Measurements from ENCODE around the gene SRCAP. TPM values are rescaled to one million over a fixed set of nuclear protein-coding genes. Genes with fewer than 3 reads are reported as not detected.

SRCAP gene
- total RNA-seq, 1 donor from 2014 or later: 24.5 TPM

DNA sequence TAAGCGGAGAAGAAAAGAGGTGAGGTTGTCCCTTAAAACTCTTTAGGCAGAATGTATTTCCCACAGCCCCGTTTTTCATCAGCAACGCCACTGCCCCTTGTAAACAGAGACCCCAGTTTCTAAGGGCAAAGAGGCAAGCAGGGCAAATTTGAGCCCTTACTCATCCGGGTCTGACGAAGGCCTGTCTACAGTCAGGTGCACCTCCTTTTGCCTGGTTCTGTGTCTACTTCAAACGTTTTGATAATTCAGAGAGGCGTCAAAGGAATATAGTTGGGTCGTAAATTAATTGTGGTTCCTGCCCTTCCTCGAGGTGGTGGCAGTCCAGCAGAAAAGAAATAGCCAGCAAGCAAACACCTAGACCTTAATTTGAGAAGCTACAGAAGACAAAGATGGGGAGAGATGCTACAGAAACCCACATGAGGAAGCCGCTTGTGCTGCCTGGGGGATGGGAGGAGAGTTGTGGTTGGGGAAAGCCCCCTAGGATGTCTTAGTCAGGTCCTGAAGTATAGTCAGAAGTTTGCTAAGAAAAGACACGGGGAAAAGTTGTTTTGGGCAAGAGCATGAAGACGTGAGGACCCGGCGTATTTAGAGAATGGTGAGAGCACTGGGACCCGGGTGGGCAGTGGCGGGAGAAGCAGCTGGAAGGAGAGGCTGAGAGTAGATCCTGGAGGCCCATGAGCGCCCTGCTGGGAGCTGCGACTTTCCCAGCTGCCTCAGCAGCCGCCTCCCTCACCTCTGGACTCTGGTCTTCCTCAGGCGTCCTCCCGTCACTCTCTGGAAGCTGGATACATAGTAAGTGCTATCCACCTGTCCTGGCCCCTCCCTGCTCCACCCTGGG is 38.3 kb upstream of the SRCAP start:
- H3K27me3 ChIP-seq: no peaks in the 10 kb centered on the region
- intact Hi-C loops (cut with DNase I): no loop called here
- H3K36me3 ChIP-seq: peaks cover 56 to 61% of the 10 kb centered on the region in 2 donors
- DNase-seq (ENCODE audit: low spot score in 2 of 2): no peak
- H3K27ac ChIP-seq: peak overlapping the region; percentile 98 to 99
- H3K4me3 ChIP-seq: peak overlapping the region; percentile 89 to 96
- peaks cover 26 to 32% of the 10 kb centered on the region in 2 donors for H3K4me1 ChIP-seq
- no peaks in the 10 kb centered on the region for H3K9me3 ChIP-seq
- no peak for TF ChIP-seq CTCF (IDR thresholded peaks at IDR 0.05)

DNA sequence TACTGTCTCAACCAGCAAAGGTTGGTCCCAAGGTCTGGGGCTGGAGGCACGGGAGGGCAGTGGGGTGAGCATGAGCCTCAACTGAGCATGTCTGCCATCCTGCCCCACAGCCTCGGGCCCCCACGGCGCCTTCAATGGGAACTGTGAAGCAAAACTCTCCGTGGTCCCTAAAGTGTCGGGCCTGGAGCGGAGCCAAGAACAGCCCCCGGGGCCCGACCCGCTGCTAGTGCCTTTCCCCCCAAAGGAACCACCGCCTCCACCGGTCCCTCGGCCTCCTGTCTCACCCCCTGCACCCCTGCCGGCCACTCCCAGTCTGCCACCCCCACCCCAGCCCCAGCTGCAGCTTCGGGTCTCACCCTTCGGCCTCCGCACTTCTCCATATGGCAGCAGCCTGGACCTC is 36.5 kb upstream of the SRCAP start:
- no peaks in the 10 kb centered on the region for H3K9me3 ChIP-seq
- peaks cover 20 to 24% of the 10 kb centered on the region in 2 donors for H3K4me1 ChIP-seq
- H3K27me3 ChIP-seq: no peaks in the 10 kb centered on the region
- no peak for TF ChIP-seq CTCF (IDR thresholded peaks at IDR 0.05)
- H3K27ac ChIP-seq: no peak overlapping the region
- peaks cover 61 to 67% of the 10 kb centered on the region in 2 donors for H3K36me3 ChIP-seq
- no peak for DNase-seq (ENCODE audit: low spot score in 2 of 2)
- intact Hi-C loops (cut with DNase I): no loop called here
- no peak overlapping the region for H3K4me3 ChIP-seq

GRCh38 chr16:30663038-30663437 is 35.9 kb upstream of the SRCAP start:
- H3K27ac ChIP-seq: no peak overlapping the region
- H3K36me3 ChIP-seq: peaks cover 67 to 73% of the 10 kb centered on the region in 2 donors
- H3K27me3 ChIP-seq: no peaks in the 10 kb centered on the region
- H3K4me1 ChIP-seq: peaks cover 17 to 22% of the 10 kb centered on the region in 2 donors
- intact Hi-C loops (cut with DNase I): no loop called here
- no peak for TF ChIP-seq CTCF (IDR thresholded peaks at IDR 0.05)
- no peak overlapping the region for H3K4me3 ChIP-seq
- DNase-seq (ENCODE audit: low spot score in 2 of 2): no peak
- H3K9me3 ChIP-seq: no peaks in the 10 kb centered on the region

- no peak for TF ChIP-seq CTCF (IDR thresholded peaks at IDR 0.05)
- Histone ChIP-seq H3K4me3 (no peak overlapping the region), H3K27ac (no peak overlapping the region), H3K9me3 (no peaks in the 10 kb centered on the region), H3K27me3 (no peaks in the 10 kb centered on the region), H3K36me3 (peaks cover 74 to 80% of the 10 kb centered on the region in 2 donors), H3K4me1 (peaks cover 17 to 22% of the 10 kb centered on the region in 2 donors)
- intact Hi-C loops (cut with DNase I): no loop called here
- no peak for DNase-seq (ENCODE audit: low spot score in 2 of 2)
Measured at GRCh38 chr16:30663820-30664219, 35.2 kb upstream of the SRCAP start.

DNA sequence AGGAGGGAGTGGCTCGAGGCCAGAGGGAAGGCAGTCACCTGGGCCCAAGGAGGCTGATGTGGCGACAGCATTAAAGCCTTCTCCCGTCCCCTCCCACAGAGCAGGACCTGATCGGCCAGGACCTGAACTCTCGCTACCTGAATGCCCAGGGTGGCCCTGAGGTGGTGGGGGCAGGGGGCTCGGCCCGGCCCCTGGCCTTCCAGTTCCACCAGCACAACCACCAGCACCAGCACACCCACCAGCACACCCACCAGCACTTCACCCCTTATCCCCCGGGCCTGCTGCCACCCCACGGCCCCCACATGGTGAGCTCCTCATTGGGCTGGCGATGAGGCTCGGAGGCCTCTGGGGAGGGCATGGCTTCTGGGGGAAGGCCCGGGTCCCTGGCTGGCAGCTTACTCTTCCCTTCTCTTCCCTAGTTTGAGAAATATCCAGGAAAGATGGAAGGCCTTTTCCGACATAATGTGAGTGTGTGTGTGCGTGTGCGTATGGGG is 34.3 kb upstream of the SRCAP start:
- peaks cover 83 to 89% of the 10 kb centered on the region in 2 donors for H3K36me3 ChIP-seq
- DNase-seq (ENCODE audit: low spot score in 2 of 2): no peak
- H3K27me3 ChIP-seq: no peaks in the 10 kb centered on the region
- H3K4me1 ChIP-seq: peaks cover 17 to 22% of the 10 kb centered on the region in 2 donors
- H3K4me3 ChIP-seq: no peak overlapping the region
- no peaks in the 10 kb centered on the region for H3K9me3 ChIP-seq
- intact Hi-C loops (cut with DNase I): no loop called here
- TF ChIP-seq CTCF (IDR thresholded peaks at IDR 0.05): no peak
- no peak overlapping the region for H3K27ac ChIP-seq
